ENCODE measurements around the gene RSBN1.
"Not testable (repeated sequence)": the region's sequence is repeated elsewhere in the genome, so short reads cannot be mapped to it uniquely, and the experiment has no call there.

Gene RSBN1

GRCh38 chr1:113811888-113812660 lies at the start of gene RSBN1:
RSBN1 (minus strand) TSS chr1:113812476; CDS start chr1:113812412, 64 bp downstream.
- DNase-seq = peak; percentile 99

DNA sequence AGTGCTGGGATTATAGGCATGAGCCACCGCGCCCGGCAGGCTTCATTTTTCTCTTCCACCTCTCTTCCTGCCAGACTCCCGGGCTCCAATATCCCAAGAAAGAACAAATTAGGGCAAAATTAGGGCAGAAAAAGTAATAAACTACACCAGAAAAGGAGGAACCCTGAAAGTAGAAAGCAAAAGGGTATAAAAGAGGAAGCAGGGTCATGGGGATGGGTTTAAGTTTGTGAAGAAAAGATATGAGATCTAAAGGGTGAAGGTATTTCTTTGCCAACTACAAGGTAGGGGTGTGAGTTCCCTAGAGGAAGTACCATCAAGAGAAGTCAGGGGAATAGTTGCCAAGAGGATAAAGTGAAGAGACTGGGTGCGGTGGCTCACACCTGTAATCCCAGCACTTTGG lies 49.4 kb upstream of the RSBN1 start:
- no peak for DNase-seq

GRCh38 chr1:113860891-113861290 lies 48.6 kb upstream of the RSBN1 start:
- no peak for DNase-seq

GRCh38 chr1:113859478-113860175 lies 47.4 kb upstream of the RSBN1 start:
- no peak for DNase-seq

GRCh38 chr1:113858982-113859381 lies 46.7 kb upstream of the RSBN1 start:
- no peak for DNase-seq

DNA sequence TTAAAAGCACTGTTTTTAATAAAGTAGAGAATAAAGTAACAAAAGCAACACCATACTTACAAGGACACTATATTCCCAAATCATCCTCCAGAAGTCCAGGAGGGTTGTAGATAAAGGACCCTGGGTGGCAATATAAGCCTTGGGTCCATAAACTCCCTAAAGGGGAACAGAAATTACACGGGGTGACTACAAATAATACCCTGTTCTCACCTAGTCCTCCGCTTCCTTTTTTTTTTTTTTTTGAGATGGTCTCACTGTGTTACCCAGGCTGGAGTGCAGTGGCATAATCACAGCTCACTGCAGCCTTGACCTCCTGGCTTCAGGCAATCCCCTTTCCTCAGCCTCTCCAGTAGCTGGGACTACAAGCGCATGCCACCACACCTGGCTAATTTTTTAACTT lies 46.1 kb upstream of the RSBN1 start:
- DNase-seq = no peak

- no peak for DNase-seq
Measured at GRCh38 chr1:113857776-113858175, 45.5 kb upstream of the RSBN1 start.

DNA sequence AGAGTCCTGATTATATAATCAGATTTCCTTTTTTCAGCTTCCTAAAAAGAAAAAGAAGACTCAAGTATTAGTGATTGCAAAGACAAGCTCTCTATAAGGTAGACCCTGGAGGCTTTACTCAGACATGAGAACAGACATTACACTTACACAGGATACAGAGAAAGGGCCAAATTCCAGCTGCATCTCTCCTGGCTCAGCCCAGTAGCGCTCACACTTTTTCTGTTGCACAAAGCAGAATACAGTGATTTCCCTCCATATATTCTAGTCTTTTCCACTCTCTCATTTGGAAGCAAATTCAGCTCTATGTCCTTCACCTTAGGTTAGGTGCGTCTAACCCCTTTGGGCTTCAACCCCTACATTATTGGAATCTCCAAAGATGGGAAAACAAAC lies 44.1 kb upstream of the RSBN1 start:
- DNase-seq = no peak

DNA sequence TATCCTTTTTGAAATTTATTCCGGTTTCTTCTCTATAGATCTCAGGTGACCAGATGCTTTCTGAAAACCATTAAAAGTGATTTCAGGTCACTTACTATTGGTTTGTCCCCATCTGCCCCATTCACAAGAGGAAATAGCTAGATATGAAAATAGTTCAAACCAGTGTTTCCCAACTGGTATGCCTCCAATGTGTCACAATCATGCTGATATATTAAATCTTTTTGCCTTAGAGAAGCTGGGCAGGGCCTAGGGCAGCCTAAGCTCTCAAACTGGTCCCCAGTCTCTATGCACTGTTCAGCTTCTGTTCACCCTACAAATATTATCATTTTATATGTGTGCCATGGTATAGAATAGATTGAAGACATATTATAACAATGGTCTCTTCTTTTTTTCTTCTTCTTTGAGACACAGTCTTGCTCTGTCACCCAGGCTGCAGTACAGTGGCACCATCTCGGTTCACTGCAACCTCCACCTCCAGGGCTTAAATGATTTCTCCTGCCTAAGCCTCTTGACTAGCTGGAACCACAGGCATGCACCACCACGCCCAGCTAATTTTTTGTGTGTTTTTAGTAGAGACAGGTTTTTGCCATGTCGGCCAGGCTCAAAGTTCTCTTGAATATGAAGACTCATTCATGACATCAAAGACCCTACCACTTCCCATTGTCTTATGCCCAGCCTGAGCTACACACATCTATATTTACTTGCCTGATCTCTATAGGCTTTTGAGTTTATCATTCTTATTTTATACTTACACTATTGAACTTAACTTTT lies 43.5 kb upstream of the RSBN1 start:
- no peak for DNase-seq

- no peak for DNase-seq
Measured at GRCh38 chr1:113854234-113854633, 42.0 kb upstream of the RSBN1 start.

GRCh38 chr1:113852694-113853093 lies 40.4 kb upstream of the RSBN1 start:
- not testable (repeated sequence) for DNase-seq

GRCh38 chr1:113850127-113850796 lies 38.0 kb upstream of the RSBN1 start:
- no peak for DNase-seq

DNA sequence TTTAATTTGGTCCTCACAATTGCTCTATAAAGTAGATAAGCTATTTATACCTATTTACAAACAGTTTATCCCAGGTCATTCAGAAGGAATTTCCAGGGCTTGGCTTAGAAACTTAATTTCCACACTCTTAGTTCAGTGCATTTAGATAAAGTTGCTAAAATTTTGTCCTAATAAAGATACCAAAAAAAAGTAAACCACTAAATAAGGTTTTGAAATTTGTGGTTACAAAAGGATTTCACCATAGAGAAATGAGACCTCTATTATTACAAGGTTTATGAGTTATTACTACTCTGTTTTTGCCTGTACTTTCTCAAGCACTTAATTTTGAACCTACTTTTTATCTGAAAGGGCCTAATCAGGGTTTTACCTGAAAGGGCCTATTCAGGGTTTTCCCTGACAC lies 36.8 kb upstream of the RSBN1 start:
- no peak for DNase-seq

GRCh38 chr1:113846391-113847035 lies 34.2 kb upstream of the RSBN1 start:
- DNase-seq = no peak

GRCh38 chr1:113836534-113836933 lies 24.3 kb upstream of the RSBN1 start:
- no peak for DNase-seq

GRCh38 chr1:113835686-113836290 lies 23.5 kb upstream of the RSBN1 start:
- DNase-seq = no peak

GRCh38 chr1:113834716-113835115 lies 22.4 kb upstream of the RSBN1 start:
- DNase-seq = no peak

DNA sequence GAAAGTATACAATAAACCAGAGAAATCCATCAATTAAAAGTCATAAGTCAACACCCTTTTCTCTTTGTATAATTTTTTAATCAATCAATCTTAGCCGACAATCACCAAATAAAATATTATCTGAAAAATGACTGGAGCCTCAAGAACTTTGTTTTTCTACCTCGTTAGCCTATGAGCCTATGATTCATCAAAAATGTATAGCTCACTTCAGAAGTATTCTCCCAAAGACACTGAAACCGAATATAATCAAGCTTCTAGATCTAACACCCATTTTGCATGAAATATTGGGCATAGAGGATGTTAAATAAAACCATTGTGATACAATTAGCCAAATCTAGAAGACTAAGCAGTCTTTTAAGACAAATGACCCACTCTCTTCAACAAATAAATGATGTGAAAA lies 17.8 kb upstream of the RSBN1 start:
- DNase-seq = no peak

- no peak for DNase-seq
Measured at GRCh38 chr1:113821916-113822315, 9.6 kb upstream of the RSBN1 start.

DNA sequence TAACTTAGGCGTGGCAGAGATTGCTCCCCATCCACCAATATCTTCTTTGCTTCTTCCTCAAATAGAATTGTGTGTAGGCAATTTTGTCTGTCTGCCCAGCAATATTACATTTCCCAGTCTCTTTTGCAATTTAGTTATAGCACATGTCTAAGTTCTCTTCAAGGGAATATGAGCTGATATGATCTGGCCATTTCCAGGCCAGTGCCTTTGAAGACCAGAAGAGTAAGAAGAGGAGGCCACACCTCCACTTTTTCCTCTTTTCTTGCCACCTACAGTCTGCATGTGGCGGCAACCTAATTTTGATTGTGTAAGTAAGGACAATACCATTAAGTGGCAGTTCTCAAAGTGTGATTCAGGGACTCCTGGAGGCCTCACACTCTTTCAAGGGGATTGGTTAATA lies 6.3 kb upstream of the RSBN1 start:
- DNase-seq = no peak

GRCh38 chr1:113813218-113813617 lies 942 bp upstream of the RSBN1 start:
- DNase-seq = no peak

GRCh38 chr1:113812661-113813135 lies 422 bp upstream of the RSBN1 start:
- DNase-seq = peak; percentile 17
